Activated CD4-positive, alpha-beta T cell treated with anti-CD3 and anti-CD28 coated beads, Interleukin-2, amount 10 ng/mL, durations not matched to agents 24 days and 14 days (primary cell): Measurements from ENCODE around the gene ROR2. TPM values are rescaled to one million over a fixed set of nuclear protein-coding genes. Genes with fewer than 3 reads are reported as not detected.

Experiments used
- DNase-seq: peaks from one replicate; pipeline ENCODE4 v3.0.0; 2022
- H3K27ac Mint-ChIP-seq: one replicate; pipeline ENCODE4 v1.8.0; 2022; ENCODE audit warnings: mild to moderate bottlenecking, mixed read lengths
- H3K27me3 Mint-ChIP-seq: one replicate; pipeline ENCODE4 v1.8.0; 2022; ENCODE audit warnings: mixed read lengths
- H3K36me3 Mint-ChIP-seq: one replicate; pipeline ENCODE4 v1.8.0; 2022; ENCODE audit warnings: low read depth, mild to moderate bottlenecking, mixed read lengths
- H3K4me1 Mint-ChIP-seq: one replicate; pipeline ENCODE4 v1.8.0; 2021; ENCODE audit warnings: mixed read lengths
- H3K4me3 Mint-ChIP-seq: one replicate; pipeline ENCODE4 v1.8.0; 2022; ENCODE audit warnings: mild to moderate bottlenecking, moderate library complexity, mixed read lengths
- H3K9me3 Mint-ChIP-seq: one replicate; pipeline ENCODE4 v1.8.0; 2021; ENCODE audit warnings: mixed read lengths
- intact Hi-C: fragments of 100-400 bp; cut with micrococcal nuclease; formaldehyde crosslinking; loops from one replicate; pipeline ENCODE4 v1.15.1; 2023
- total RNA-seq: library from RNA; stranded (reverse); gene quantifications from 2 replicates; pipeline ENCODE4 v1.2.3, GENCODE V29; 2022

The ROR2 gene
- total RNA-seq, 1 donor from 2014 or later, result 0.40 TPM

GRCh38 chr9:91849694-91850093 is 100.3 kb downstream of the ROR2 start:
- no peak for DNase-seq
- Mint-ChIP-seq H3K9me3 (no peaks in the 10 kb centered on the region), H3K4me3 (no peak overlapping the region), H3K27ac (no peak overlapping the region), H3K36me3 (no peaks in the 10 kb centered on the region), H3K4me1 (peaks cover 13% of the 10 kb centered on the region), H3K27me3 (peaks cover 10% of the 10 kb centered on the region)
- intact Hi-C loops, result no loop called here

- Mint-ChIP-seq H3K36me3 (no peaks in the 10 kb centered on the region), H3K27me3 (peaks cover 16% of the 10 kb centered on the region), H3K4me3 (no peak overlapping the region), H3K4me1 (peaks cover 22% of the 10 kb centered on the region), H3K9me3 (no peaks in the 10 kb centered on the region), H3K27ac (no peak overlapping the region)
- no peak for DNase-seq
- intact Hi-C loops, result no loop called here
Observed at GRCh38 chr9:91848146-91848545, 101.9 kb downstream of the ROR2 start.

- H3K9me3 Mint-ChIP-seq, result no peaks in the 10 kb centered on the region
- peak overlapping the region; percentile 37 for H3K4me3 Mint-ChIP-seq
- peaks cover 22% of the 10 kb centered on the region for H3K4me1 Mint-ChIP-seq
- H3K27ac Mint-ChIP-seq, result no peak overlapping the region
- H3K27me3 Mint-ChIP-seq, result peaks cover 16% of the 10 kb centered on the region
- intact Hi-C loops, result no loop called here
- peak; percentile 71 for DNase-seq
- no peaks in the 10 kb centered on the region for H3K36me3 Mint-ChIP-seq
Observed at GRCh38 chr9:91847581-91848091, 102.4 kb downstream of the ROR2 start.

- H3K4me1 Mint-ChIP-seq, result peaks cover 22% of the 10 kb centered on the region
- no peak overlapping the region for H3K27ac Mint-ChIP-seq
- peaks cover 21% of the 10 kb centered on the region for H3K27me3 Mint-ChIP-seq
- H3K4me3 Mint-ChIP-seq, result no peak overlapping the region
- H3K9me3 Mint-ChIP-seq, result no peaks in the 10 kb centered on the region
- DNase-seq, result no peak
- intact Hi-C loops, result no loop called here
- no peaks in the 10 kb centered on the region for H3K36me3 Mint-ChIP-seq
Observed at GRCh38 chr9:91845879-91846278, 104.1 kb downstream of the ROR2 start.

GRCh38 chr9:91844701-91845291 is 105.2 kb downstream of the ROR2 start:
- DNase-seq, result no peak
- Mint-ChIP-seq H3K4me3 (no peak overlapping the region), H3K36me3 (no peaks in the 10 kb centered on the region), H3K4me1 (peaks cover 26% of the 10 kb centered on the region), H3K27ac (no peak overlapping the region), H3K9me3 (no peaks in the 10 kb centered on the region), H3K27me3 (peaks cover 17% of the 10 kb centered on the region)
- intact Hi-C loops, result no loop called here

GRCh38 chr9:91844190-91844589 is 105.8 kb downstream of the ROR2 start:
- peak overlapping the region; percentile 25 for H3K4me3 Mint-ChIP-seq
- intact Hi-C loops, result no loop called here
- H3K9me3 Mint-ChIP-seq, result no peaks in the 10 kb centered on the region
- DNase-seq, result no peak
- H3K4me1 Mint-ChIP-seq, result peaks cover 26% of the 10 kb centered on the region
- H3K27me3 Mint-ChIP-seq, result peaks cover 14% of the 10 kb centered on the region
- H3K36me3 Mint-ChIP-seq, result no peaks in the 10 kb centered on the region
- H3K27ac Mint-ChIP-seq, result no peak overlapping the region

GRCh38 chr9:91843623-91844148 is 106.3 kb downstream of the ROR2 start:
- Mint-ChIP-seq H3K36me3 (no peaks in the 10 kb centered on the region), H3K9me3 (no peaks in the 10 kb centered on the region), H3K27ac (no peak overlapping the region), H3K4me3 (peak overlapping the region; percentile 25), H3K27me3 (peaks cover 13% of the 10 kb centered on the region), H3K4me1 (peaks cover 26% of the 10 kb centered on the region)
- DNase-seq, result no peak
- intact Hi-C loops, result no loop called here

- Mint-ChIP-seq H3K27ac (no peak overlapping the region), H3K27me3 (peaks cover 12% of the 10 kb centered on the region), H3K9me3 (no peaks in the 10 kb centered on the region), H3K4me1 (peaks cover 26% of the 10 kb centered on the region), H3K36me3 (no peaks in the 10 kb centered on the region), H3K4me3 (no peak overlapping the region)
- intact Hi-C loops, result no loop called here
- DNase-seq, result no peak
Observed at GRCh38 chr9:91843093-91843492, 106.9 kb downstream of the ROR2 start.

- Mint-ChIP-seq H3K4me3 (no peak overlapping the region), H3K9me3 (no peaks in the 10 kb centered on the region), H3K36me3 (no peaks in the 10 kb centered on the region), H3K27ac (no peak overlapping the region), H3K27me3 (peaks cover 12% of the 10 kb centered on the region), H3K4me1 (peaks cover 24% of the 10 kb centered on the region)
- DNase-seq, result no peak
- intact Hi-C loops, result no loop called here
Observed at GRCh38 chr9:91842358-91843049, 107.5 kb downstream of the ROR2 start.

GRCh38 chr9:91841591-91841990 is 108.4 kb downstream of the ROR2 start:
- H3K4me3 Mint-ChIP-seq, result no peak overlapping the region
- H3K36me3 Mint-ChIP-seq, result no peaks in the 10 kb centered on the region
- intact Hi-C loops, result no loop called here
- no peak overlapping the region for H3K27ac Mint-ChIP-seq
- no peak for DNase-seq
- H3K4me1 Mint-ChIP-seq, result peaks cover 16% of the 10 kb centered on the region
- H3K27me3 Mint-ChIP-seq, result peaks cover 15% of the 10 kb centered on the region
- no peaks in the 10 kb centered on the region for H3K9me3 Mint-ChIP-seq

GRCh38 chr9:91840882-91841281 is 109.1 kb downstream of the ROR2 start:
- DNase-seq, result no peak
- H3K9me3 Mint-ChIP-seq, result no peaks in the 10 kb centered on the region
- H3K27me3 Mint-ChIP-seq, result peaks cover 15% of the 10 kb centered on the region
- H3K27ac Mint-ChIP-seq, result no peak overlapping the region
- peaks cover 16% of the 10 kb centered on the region for H3K4me1 Mint-ChIP-seq
- intact Hi-C loops, result no loop called here
- no peaks in the 10 kb centered on the region for H3K36me3 Mint-ChIP-seq
- H3K4me3 Mint-ChIP-seq, result no peak overlapping the region

- intact Hi-C loops, result no loop called here
- Mint-ChIP-seq H3K4me1 (peaks cover 16% of the 10 kb centered on the region), H3K27me3 (peaks cover 15% of the 10 kb centered on the region), H3K9me3 (no peaks in the 10 kb centered on the region), H3K36me3 (no peaks in the 10 kb centered on the region), H3K4me3 (no peak overlapping the region), H3K27ac (no peak overlapping the region)
- DNase-seq, result no peak
Observed at GRCh38 chr9:91840469-91840868, 109.6 kb downstream of the ROR2 start.

GRCh38 chr9:91839926-91840465 is 110.0 kb downstream of the ROR2 start:
- DNase-seq, result no peak
- Mint-ChIP-seq H3K4me1 (peaks cover 16% of the 10 kb centered on the region), H3K27me3 (peaks cover 15% of the 10 kb centered on the region), H3K36me3 (no peaks in the 10 kb centered on the region), H3K27ac (no peak overlapping the region), H3K9me3 (no peaks in the 10 kb centered on the region), H3K4me3 (no peak overlapping the region)
- intact Hi-C loops, result no loop called here

GRCh38 chr9:91837981-91838731 is 111.9 kb downstream of the ROR2 start:
- no peak for DNase-seq
- H3K27me3 Mint-ChIP-seq, result peaks cover 9% of the 10 kb centered on the region
- intact Hi-C loops, result no loop called here
- H3K4me1 Mint-ChIP-seq, result peaks cover 7% of the 10 kb centered on the region
- no peaks in the 10 kb centered on the region for H3K36me3 Mint-ChIP-seq
- H3K27ac Mint-ChIP-seq, result no peak overlapping the region
- no peak overlapping the region for H3K4me3 Mint-ChIP-seq
- H3K9me3 Mint-ChIP-seq, result no peaks in the 10 kb centered on the region
